Measurements from ENCODE around the gene RAD51B.

Gene RAD51B

GRCh38 chr14:68145539-68145938, 326.0 kb downstream of the RAD51B start:
- no peak for DNase-seq (ENCODE audit: low spot score)

DNA sequence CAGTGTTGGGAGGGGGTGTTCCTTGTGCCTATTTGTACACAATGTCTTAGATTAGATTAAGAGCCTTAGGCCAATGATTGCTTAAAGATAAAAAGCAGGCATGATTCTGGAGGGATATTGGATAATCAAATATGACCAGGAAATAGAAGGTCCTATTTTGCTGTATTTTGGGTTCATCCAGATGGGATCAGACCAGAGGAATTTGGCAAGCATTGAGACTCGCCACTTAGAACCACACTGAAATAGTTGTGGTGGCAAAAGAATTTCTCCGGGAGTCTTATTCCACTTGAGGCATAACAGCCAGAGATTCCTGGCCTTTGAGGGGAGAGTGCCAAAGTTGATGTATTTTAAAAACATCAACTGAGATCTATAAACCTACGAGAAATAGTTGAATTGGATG, 327.2 kb downstream of the RAD51B start:
- DNase-seq (ENCODE audit: low spot score) = no peak

DNA sequence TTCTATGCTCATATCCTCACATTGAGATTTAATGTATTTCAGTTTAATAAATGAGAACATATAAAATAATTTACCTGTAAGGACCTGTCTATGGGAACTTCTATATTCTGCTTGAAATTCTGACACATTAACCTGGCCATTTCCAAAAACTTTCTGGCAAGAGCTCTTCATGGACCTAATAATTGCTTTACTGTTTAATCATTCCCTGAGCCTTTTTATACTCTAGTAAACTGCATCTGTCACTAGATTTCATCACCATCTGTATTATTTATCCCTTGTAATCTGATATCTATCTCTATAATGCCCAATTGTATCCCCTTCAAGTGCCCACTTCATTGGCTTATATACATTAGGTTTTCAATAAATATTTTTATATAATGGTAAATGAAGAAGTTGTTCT, 327.7 kb downstream of the RAD51B start:
- no peak for DNase-seq (ENCODE audit: low spot score)

DNA sequence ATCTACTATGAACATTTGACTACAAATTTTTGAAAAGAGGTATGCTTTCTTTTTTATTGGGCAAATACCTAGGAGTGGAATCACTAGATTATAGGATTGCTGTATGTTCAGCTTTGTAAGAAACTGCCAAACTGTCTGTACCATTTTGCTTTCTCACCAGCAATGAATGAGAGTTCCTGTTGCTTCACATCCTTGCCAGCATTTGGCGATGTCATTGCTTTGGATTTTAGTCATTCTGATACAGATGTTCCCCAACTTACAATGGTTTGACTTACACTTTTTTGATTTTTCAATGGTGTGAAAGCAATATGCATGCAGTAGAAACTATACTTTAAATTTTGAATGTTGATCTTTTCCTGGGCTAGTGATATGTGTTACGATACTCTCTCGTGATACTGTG, 328.7 kb downstream of the RAD51B start:
- no peak for DNase-seq (ENCODE audit: low spot score)

- DNase-seq (ENCODE audit: low spot score) = no peak
These were observed 329.2 kb downstream of the RAD51B start for GRCh38 chr14:68148763-68149162.

DNA sequence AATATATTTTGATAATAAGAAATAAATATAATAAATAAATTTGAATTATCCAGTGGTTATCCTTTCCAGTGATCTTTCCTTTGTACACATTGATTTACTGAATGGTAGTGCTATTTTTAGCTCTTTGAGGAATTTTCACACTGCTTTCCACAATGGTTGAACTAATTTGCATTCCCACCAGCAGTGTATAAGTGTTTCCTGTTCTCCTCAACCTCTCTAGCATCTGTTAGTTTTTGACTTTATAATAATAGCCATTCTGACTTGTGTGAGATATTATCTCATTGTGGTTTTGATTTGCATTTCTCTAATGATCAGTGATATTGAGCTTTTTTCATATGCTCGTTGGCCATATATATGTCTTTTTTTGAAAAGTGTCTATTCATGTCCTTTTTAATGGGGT, 333.7 kb downstream of the RAD51B start:
- no peak for DNase-seq (ENCODE audit: low spot score)

GRCh38 chr14:68154275-68154674, 334.7 kb downstream of the RAD51B start:
- no peak for DNase-seq (ENCODE audit: low spot score)

DNA sequence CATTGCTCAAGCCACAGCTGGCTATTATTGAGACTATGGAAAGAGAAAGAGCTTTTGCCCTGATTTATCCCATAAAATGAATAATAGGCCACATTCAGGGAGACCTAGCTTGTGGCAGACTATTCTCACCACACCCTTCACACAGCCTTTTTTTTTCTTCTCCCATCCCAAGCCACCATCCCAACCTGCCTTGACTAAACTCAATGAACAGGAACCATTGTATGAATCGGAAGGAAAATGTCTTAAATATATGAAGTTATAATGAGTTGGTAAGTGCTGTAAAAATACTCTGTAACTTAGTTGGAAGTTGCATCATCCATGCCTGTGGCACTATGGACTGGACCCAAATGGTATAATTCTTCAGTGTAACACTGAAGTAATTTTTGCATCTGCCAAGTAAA, 338.4 kb downstream of the RAD51B start:
- DNase-seq (ENCODE audit: low spot score) = no peak

DNA sequence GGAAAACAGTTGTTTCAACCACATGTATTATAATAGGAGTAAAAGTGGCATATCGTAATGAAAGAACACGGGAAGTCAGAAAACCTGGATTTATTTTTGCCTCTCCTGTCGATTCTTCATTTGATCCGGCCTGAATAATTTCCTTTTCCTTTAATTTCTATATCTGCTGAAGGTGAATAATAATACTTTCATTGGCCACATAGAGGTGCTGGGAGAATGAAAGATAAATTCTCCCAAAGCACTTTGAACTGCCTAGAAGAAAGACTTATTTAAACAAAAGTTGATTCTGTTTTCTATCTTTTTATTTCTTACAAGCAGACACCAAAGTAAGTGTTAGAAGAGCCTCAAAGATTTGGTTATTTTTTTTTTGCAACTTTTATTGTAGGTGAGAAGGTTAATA, 339.1 kb downstream of the RAD51B start:
- DNase-seq (ENCODE audit: low spot score) = no peak

DNA sequence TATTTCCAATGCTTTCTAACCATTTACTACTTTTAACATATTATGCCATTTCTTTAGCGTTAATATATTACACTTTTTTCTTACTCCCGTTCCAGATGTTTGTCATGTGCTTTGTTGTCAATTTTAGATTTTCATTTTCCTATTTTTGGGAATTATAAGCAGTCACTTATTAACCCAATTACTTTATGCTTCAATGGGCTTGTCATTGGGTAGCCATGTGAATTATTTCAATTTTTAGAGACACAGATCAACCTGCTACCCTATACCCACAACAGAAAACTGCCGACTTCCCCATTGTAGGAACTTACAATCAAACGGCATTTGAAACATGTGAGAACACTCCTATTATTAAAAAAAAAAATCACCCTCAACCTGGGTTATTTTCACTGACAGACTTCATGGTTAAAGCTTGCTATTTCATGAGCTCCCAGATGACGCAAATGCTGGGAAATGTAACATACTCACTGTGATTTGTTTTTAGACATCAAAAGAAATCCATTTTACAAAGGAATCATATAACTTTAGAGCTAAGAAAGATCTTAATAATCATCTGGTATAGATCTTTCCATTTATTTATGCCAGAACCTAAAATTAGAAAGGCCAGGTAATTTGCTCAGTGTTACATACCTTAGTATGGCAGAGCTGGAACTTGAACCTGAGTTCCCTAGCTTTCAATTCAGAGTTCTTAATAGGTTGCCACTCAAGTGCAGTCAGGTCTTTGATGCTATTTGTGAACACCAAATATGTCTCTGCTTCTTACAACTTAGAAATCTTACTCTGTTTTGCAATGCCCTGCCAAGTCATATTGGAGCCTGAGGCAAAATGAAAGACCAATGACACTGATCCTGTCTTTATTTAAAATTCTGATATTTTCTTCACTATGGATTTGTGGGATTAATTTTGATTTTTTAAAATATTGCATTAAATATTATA, 340.4 kb downstream of the RAD51B start:
- DNase-seq (ENCODE audit: low spot score) = no peak

- no peak for DNase-seq (ENCODE audit: low spot score)
These were observed 341.4 kb downstream of the RAD51B start for GRCh38 chr14:68160779-68161546.

- no peak for DNase-seq (ENCODE audit: low spot score)
These were observed 343.3 kb downstream of the RAD51B start for GRCh38 chr14:68162887-68163286.

- no peak for DNase-seq (ENCODE audit: low spot score)
These were observed 345.1 kb downstream of the RAD51B start for GRCh38 chr14:68164711-68165113.

- no peak for DNase-seq (ENCODE audit: low spot score)
These were observed 345.8 kb downstream of the RAD51B start for GRCh38 chr14:68165274-68165843.

- DNase-seq (ENCODE audit: low spot score) = no peak
These were observed 347.3 kb downstream of the RAD51B start for GRCh38 chr14:68166731-68167382.

DNA sequence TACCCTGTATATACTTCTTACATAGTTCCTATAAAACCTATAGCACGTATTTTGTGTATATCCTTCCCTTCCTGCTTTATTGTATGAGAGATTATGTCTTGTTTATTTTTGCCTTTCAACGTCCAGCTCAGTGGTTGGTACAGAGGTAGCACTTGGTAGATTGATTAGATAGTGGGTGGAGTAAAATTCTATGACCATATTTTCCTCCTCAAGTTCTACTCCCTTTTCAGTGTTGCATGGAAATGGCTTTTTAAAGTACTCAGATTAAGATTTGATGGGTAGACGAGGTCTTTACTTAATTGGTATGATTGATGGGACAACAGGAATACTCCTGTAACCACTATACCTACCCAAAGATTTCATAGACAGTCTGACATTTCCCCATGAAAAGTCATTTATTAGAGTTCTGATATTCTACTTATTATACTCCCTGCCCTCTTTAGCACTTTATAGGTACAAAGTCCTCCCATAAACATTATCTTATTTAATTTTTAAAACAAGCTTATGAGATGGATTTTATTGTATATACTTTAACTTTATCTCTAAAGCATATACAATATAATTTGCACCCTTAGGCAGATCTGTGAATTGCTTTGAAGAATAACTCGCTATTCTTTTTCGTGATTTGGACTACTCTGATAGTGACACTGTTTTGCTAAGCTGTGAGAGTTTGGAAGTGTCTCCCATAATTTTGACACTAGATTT, 348.0 kb downstream of the RAD51B start:
- DNase-seq (ENCODE audit: low spot score) = no peak

DNA sequence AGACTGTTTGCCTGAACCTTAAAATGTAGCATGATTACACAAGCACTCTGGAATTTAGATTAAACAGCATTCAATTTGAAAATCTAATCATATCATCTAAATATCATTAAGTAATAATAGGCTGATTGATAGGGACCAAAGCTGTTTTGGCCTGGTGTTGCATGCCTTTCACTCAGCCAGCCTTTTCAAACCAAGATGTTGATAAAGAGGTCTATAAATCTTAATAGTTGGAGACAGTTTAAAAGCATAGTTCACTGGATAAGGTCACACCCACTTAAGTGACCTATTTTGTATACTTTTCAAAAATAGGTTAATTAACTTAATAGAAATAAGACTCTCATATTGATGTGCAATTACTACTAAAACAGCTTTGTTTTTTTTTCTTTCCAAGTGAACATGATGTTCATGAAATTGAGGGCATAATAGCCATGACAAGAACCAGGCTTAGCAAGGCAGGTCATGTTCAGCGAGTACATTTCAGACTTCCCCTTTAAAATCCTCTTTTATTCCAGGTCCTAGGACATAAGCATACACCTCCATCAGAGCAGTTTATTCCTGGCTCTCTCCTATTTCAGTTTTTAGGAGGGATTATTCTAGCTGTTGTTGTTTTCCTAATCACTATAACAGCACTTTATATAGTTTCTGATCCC, 349.0 kb downstream of the RAD51B start:
- DNase-seq (ENCODE audit: low spot score) = no peak

DNA sequence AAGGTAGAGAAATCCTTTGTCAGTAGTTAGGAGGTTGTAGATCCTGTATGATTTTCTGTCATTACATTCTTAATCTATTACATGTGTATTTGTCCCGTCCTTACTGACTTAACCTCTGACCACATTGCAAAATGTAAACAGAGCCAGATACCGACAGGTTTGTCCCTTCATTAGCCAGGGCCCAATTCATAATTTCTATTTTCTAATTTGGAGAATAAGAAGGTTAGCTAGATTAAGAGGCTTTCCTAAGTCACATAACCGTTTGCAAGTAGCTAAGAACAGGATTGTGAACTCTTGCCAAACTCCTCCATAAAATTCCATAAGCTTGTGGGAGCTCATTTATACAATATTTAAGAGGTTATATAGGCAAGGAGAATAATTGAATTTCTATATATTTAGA, 352.6 kb downstream of the RAD51B start:
- peak; percentile 8 for DNase-seq (ENCODE audit: low spot score)

- peak; percentile 39 for DNase-seq (ENCODE audit: low spot score)
These were observed 353.0 kb downstream of the RAD51B start for GRCh38 chr14:68172627-68173026.

GRCh38 chr14:68173227-68173972, 353.8 kb downstream of the RAD51B start:
- DNase-seq (ENCODE audit: low spot score) = no peak
